Activated CD4-positive, alpha-beta memory T cell treated with anti-CD3 and anti-CD28 coated beads, Interleukin-2, amount 10 ng/mL, durations not matched to agents 7 days and 5 days (primary cell): ENCODE results near the gene CORO7. TPM values are rescaled to one million over a fixed set of nuclear protein-coding genes. Genes with fewer than 3 reads are reported as not detected.

Experiments used
- CTCF ChIA-PET: fragments of 350-600 bp; sonication (Branson Sonifier 250); formaldehyde crosslinking; loops from one replicate; lab custom pipeline; 2021; ENCODE audit warnings: antibody characterized with exemption, inconsistent platforms; lab: Charles Lee
- POLR2A ChIA-PET: fragments of 350-600 bp; sonication (Branson Sonifier 250); formaldehyde crosslinking; loops from one replicate; lab custom pipeline; 2021; ENCODE audit warnings: antibody characterized with exemption; lab: Charles Lee
- DNase-seq: peaks from one replicate; pipeline ENCODE4 v3.0.0-alpha.2; 2020
- H3K27ac Mint-ChIP-seq: one replicate; pipeline ENCODE4 v1.8.0; 2021; ENCODE audit warnings: mild to moderate bottlenecking, mixed read lengths
- H3K27me3 Mint-ChIP-seq: one replicate; pipeline ENCODE4 v1.8.0; 2021; ENCODE audit warnings: mixed read lengths
- H3K36me3 Mint-ChIP-seq: one replicate; pipeline ENCODE4 v1.8.0; 2021; ENCODE audit warnings: low read depth, mixed read lengths
- H3K4me1 Mint-ChIP-seq: one replicate; pipeline ENCODE4 v1.8.0; 2021; ENCODE audit warnings: mixed read lengths
- H3K4me3 Mint-ChIP-seq: one replicate; pipeline ENCODE4 v1.8.0; 2021; ENCODE audit warnings: mild to moderate bottlenecking, mixed read lengths
- H3K9me3 Mint-ChIP-seq: one replicate; pipeline ENCODE4 v1.8.0; 2021; ENCODE audit warnings: mixed read lengths
- total RNA-seq, 2 experiments: library from RNA; stranded (reverse); gene quantifications; one replicate each; pipeline ENCODE4 v1.2.3, GENCODE V29; 2021

Gene CORO7
- total RNA-seq, 2 experiments from 2014 or later: 244 to 245 TPM

DNA sequence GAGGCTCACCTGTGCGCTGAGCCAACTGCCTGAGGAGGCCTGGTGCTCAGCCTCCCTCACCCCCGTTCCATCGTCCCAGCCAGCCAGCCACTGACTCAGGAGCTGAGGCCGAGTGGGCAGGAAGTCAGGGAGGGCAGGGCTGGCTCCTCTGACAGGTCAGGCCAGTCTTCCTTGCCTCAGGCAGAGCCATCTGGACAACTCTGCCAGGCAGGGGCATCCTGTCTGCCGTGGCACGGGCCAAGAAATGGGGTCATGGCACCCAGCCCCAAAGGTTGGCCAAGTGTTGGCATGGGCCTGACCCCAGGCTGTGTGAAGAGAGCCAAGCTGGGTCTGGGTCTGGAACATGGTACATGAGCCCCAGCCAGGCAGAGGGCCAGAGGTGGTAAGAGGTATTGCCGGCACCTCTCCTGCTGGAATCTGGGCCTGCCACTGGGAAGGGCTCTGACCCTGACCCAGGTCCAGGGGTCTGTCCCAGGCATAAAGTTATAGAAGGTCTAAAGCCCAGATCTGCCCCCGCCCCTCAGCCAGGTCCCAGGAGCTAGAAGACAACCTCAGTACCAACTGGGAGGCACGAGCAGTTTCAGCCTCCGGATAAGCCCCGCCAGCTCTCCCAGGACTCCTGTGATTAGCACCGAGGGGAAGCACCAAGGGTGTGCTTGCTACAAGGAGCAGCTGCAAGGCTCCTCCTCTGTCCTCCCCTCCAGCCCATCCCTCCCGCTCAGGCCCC, 47.2 kb downstream of the CORO7 start:
- no peak for DNase-seq
- ChIA-PET POLR2A (interaction anchor here (2.4 kb wide), 1 partner anchor 20 kb away, joined by 8 read pairs; no protein-coding TSS in a partner anchor), CTCF (interaction anchor here (0.9 kb wide), 1 partner anchor 34 kb away, joined by 4 read pairs; no protein-coding TSS in a partner anchor)
- H3K4me1 Mint-ChIP-seq: peaks cover 10% of the 10 kb centered on the region
- H3K9me3 Mint-ChIP-seq: no peaks in the 10 kb centered on the region
- H3K27me3 Mint-ChIP-seq: no peaks in the 10 kb centered on the region
- no peak overlapping the region for H3K27ac Mint-ChIP-seq
- no peak overlapping the region for H3K4me3 Mint-ChIP-seq
- peaks cover 13% of the 10 kb centered on the region for H3K36me3 Mint-ChIP-seq

DNA sequence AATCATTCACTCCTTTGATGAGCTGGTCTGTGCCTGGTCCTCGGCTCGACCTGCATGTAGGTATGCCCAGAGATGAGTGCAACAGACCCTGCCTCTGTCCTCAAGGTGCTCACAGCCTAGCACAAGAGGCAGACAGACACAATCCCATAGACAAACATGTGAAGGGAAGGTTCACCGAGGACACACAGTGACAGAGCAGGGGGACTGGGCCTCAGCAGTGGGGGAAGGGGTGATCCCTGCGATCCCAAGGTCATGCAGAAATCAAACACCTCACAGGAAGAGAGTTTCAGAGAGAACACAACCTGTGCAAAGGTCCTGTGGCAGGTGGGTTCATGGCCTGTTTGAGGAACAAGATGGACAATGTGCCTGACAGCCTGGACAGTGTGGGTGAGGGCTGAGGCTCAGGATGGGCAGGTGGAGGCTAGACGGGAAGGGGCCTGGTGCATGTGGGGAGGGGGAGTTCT, 49.0 kb downstream of the CORO7 start:
- H3K36me3 Mint-ChIP-seq: peaks cover 27% of the 10 kb centered on the region
- no peak overlapping the region for H3K4me3 Mint-ChIP-seq
- H3K9me3 Mint-ChIP-seq: no peaks in the 10 kb centered on the region
- POLR2A ChIA-PET: no interaction called here
- DNase-seq: no peak
- CTCF ChIA-PET: no interaction called here
- no peak overlapping the region for H3K27ac Mint-ChIP-seq
- H3K4me1 Mint-ChIP-seq: peaks cover 5% of the 10 kb centered on the region
- H3K27me3 Mint-ChIP-seq: no peaks in the 10 kb centered on the region

DNA sequence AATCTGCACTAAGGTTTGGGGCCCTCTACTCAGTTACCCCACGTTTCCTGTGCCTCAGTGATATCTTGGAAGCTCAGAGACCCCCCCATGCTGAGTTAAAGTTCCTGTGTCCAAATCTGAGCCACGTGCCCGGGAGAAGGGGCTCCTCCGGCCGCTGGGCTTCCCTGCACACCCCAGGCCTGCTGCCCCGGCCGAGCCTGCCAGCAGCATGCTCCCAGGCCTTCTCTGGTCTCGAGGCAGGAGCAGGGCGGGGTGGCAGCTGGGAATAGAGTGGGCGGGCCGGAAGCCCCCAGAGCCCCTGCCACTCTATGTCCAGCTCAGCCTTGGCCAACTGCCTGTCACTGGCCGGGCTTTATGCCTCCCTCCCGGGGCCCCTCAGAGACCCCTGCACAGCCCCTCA, 50.4 kb downstream of the CORO7 start:
- POLR2A ChIA-PET: interaction anchor here (1.2 kb wide), 1 partner anchor 149 kb away, joined by 3 read pairs; no protein-coding TSS in a partner anchor
- CTCF ChIA-PET: no interaction called here

DNA sequence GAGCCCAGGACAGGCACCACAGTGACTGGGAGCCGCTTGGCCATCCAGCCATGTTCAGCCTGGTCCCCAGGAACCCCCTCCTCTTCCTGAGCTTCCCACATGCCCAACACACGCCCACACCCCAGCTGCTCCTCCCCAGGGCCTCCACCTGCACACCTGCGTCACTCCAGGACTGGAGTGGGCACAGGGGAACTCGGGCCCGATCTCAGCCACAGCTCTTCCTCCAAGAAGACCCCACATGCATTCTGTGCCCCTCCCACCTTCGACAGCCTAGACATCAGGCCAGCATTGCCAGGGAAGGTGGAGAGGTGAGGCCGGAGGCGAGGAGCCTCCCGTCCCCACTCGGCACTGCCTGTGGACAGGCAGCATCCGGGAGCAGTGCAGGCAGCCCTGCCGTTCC, 50.8 kb downstream of the CORO7 start:
- Mint-ChIP-seq H3K4me1 (peaks cover 2% of the 10 kb centered on the region), H3K27me3 (no peaks in the 10 kb centered on the region), H3K9me3 (no peaks in the 10 kb centered on the region), H3K27ac (no peak overlapping the region), H3K4me3 (no peak overlapping the region), H3K36me3 (peaks cover 38% of the 10 kb centered on the region)
- no peak for DNase-seq
- ChIA-PET CTCF (interaction anchor here (0.7 kb wide), 1 partner anchor 112 kb away, joined by 3 read pairs; no protein-coding TSS in a partner anchor), POLR2A (interaction anchor here (1.2 kb wide), 1 partner anchor 149 kb away, joined by 3 read pairs; no protein-coding TSS in a partner anchor)

More for the DNA sequence above, 50.4 kb downstream of the CORO7 start:
- Mint-ChIP-seq H3K4me3 (no peak overlapping the region), H3K27me3 (no peaks in the 10 kb centered on the region), H3K4me1 (peaks cover 2% of the 10 kb centered on the region), H3K27ac (no peak overlapping the region), H3K9me3 (no peaks in the 10 kb centered on the region), H3K36me3 (peaks cover 37% of the 10 kb centered on the region)
- DNase-seq: no peak

DNA sequence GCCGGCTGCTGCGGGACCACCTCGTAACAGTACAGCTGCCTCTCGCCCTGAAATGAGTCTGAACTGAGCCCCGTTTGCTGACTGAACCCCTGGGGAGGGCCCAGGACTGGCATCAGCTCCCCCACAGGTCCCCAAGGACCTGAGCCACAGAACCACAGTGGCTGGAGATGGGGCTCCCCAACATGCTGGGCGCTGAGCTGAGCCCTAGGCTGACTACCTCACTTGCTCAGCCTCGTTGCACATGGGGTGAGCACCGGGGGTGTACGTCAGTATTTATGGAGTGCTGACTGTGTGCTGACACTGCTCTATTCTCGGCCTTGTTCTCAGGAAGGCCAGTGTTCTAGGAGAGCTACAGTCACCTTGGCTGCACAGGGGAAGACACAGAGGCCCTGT, 51.4 kb downstream of the CORO7 start:
- Mint-ChIP-seq H3K27me3 (no peaks in the 10 kb centered on the region), H3K4me3 (no peak overlapping the region), H3K9me3 (no peaks in the 10 kb centered on the region), H3K36me3 (peaks cover 42% of the 10 kb centered on the region), H3K27ac (no peak overlapping the region), H3K4me1 (peaks cover 2% of the 10 kb centered on the region)
- no peak for DNase-seq
- CTCF ChIA-PET: interaction anchor here (0.7 kb wide), 1 partner anchor 111 kb away, joined by 3 read pairs; no protein-coding TSS in a partner anchor
- POLR2A ChIA-PET: interaction anchor here (0.9 to 1.5 kb wide), 3 partner anchors 11 to 150 kb away, joined by 3 to 4 read pairs (median 3); no protein-coding TSS in a partner anchor

DNA sequence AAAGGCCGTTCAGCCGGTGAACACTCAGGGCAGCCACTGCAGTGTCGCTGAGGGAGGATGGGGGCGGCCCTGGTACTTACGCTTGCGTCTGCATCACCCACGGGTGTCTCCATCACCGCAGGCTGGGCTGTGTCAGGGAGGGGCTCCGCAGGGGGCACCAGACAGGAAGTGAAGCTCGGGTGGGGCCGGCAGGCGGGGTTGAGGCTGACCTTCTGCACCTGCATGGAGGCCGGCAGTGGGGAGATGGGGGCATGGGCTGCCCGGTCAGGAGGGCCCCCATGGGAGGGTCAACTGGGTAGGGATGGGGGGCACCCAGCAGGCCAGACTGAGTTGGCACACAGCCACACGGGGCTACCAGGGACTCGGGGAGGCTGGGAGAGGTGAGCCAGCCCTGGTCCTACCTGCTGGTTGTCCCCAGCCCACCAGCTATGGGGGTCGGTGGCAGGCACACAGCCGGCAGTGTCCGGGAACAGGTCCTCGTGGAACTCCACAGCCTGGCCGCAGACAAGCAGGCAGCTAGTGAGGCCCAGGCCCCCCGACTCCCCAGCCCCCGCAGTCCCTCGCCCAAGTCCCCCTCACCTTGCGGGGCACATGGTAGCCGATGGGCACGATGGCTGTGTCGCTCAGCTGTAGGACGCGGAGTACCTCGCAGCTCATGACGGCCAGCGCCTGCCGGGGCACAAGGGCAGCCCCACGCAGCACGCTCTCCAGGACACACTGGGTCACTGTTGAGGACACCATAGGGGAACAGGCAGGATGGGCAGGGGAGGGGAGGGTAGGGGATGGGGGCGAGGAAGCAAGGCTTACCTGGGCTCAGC, 52.0 kb downstream of the CORO7 start:
- H3K27ac Mint-ChIP-seq: no peak overlapping the region
- CTCF ChIA-PET: no interaction called here
- no peaks in the 10 kb centered on the region for H3K27me3 Mint-ChIP-seq

DNA sequence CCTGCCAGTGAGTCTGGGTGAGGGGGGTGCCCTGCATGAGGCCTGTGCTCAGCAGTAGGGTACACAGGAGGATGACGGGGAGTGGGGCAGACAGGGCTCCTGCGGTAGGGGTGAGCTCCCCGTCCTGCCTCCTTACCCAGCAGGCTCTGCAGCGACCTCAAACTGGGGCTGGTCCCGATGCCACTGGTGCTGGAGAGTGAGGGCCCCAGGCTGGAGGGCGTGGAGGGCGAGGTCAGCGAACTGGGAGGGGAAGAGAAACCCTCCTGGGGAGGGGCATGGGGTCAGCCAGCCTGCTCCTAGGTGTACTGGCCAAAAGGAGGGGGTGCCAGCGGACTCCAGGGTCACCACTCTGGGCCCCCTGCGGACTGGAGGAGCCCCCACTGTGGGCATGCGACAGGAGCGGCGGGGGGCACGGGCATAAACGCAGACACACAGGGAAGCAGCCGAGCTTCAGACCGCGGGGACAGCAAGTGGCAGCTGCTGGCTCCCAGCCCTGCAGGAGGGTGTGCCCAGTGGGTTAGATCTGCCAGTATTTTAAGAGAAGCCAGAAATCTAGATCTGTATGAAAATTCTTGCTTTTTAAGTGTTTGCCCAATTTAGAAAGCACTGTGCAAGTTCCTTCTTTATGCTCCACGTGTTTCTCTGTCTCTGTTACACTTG, 53.8 kb downstream of the CORO7 start:
- peaks cover 2% of the 10 kb centered on the region for H3K4me1 Mint-ChIP-seq
- H3K36me3 Mint-ChIP-seq: peaks cover 53% of the 10 kb centered on the region
- ChIA-PET CTCF (no interaction called here), POLR2A (interaction anchor here (1.3 kb wide), 1 partner anchor 52 kb away, joined by 3 read pairs; no protein-coding TSS in a partner anchor)
- no peak overlapping the region for H3K27ac Mint-ChIP-seq
- no peak overlapping the region for H3K4me3 Mint-ChIP-seq
- no peaks in the 10 kb centered on the region for H3K27me3 Mint-ChIP-seq
- H3K9me3 Mint-ChIP-seq: no peaks in the 10 kb centered on the region
- no peak for DNase-seq

More for the DNA sequence above, 52.0 kb downstream of the CORO7 start:
- POLR2A ChIA-PET: interaction anchor here (0.9 to 1.5 kb wide), 2 partner anchors 10 to 49 kb away, joined by 3 to 4 read pairs; no protein-coding TSS in a partner anchor
- Mint-ChIP-seq H3K36me3 (peaks cover 44% of the 10 kb centered on the region), H3K4me3 (no peak overlapping the region), H3K4me1 (peaks cover 2% of the 10 kb centered on the region), H3K9me3 (no peaks in the 10 kb centered on the region)
- no peak for DNase-seq

DNA sequence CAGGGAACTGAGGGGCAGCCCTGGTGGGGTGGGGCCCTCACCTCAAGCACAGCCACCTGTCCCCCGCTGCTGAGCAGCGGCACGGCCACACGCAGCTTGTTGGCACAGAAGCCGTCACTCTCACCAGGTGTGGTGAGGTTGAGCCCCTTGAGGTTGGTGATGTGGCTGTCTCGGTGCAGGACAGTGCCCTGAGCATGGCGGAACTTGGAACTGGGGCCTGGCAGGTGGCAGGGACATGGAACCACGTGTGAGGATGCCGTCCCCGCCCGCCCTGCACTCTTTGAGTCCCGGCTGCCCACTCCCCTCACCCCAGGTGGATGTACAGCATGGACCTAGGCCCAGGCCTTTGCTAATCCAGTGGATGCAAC, 54.5 kb downstream of the CORO7 start:
- POLR2A ChIA-PET: interaction anchor here (0.6 to 1.3 kb wide), 2 partner anchors 12 to 52 kb away, joined by 3 read pairs; no protein-coding TSS in a partner anchor
- Mint-ChIP-seq H3K9me3 (no peaks in the 10 kb centered on the region), H3K27me3 (no peaks in the 10 kb centered on the region), H3K27ac (no peak overlapping the region), H3K36me3 (peaks cover 49% of the 10 kb centered on the region), H3K4me3 (no peak overlapping the region), H3K4me1 (no peaks in the 10 kb centered on the region)
- DNase-seq: no peak
- CTCF ChIA-PET: interaction anchor here (1.3 kb wide), 1 partner anchor 108 kb away, joined by 3 read pairs; no protein-coding TSS in a partner anchor

DNA sequence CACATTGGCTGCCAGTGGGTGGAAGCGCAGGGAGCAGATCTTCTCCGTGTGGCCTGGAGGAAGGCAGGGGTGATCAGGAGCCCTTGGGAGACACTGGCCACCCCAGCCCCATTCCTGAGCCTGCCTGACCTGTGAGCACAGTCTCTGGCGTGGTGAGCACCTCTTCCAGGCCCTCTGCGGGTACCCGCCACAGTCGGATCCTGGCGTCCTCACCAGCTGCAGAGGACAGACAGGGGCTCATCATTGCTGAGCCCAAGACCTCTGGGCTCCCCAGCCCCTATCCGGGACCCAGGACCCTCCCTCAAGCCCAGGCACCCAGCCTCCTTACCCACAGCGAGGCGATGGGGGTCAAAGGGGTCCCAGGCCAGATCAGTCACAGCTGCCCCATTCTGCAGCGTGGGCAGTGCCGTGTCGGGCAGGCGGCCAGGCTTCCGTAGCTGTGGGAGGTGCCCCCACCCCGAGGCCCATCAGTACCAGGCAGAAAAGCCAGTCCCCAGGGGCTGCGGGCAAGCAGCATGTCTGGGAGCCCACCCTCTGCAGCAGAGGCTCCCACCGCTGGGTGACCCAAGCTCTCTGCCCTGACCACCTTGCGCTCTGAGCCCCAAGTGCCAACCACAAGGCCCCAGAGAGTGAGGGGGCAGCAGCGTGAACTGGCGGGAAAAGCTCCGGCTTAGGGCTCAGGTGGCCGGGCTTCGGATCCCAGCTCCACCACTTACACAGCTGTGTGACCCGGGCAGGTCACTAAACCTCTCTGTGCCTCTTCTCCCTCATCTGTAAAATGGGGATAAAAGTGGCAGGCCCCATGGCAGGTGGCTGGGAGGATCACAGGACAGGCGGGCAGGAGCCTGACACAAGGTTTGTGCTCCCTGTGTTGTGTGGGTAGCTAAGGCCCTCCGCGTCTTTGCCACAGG, 55.1 kb downstream of the CORO7 start:
- ChIA-PET POLR2A (interaction anchor here (0.6 to 1.3 kb wide), 2 partner anchors 11 to 53 kb away, joined by 3 read pairs; no protein-coding TSS in a partner anchor), CTCF (interaction anchor here (1.3 kb wide), 1 partner anchor 107 kb away, joined by 3 read pairs; no protein-coding TSS in a partner anchor)
- Mint-ChIP-seq H3K9me3 (no peaks in the 10 kb centered on the region), H3K4me1 (no peaks in the 10 kb centered on the region), H3K27me3 (no peaks in the 10 kb centered on the region), H3K4me3 (no peak overlapping the region), H3K27ac (no peak overlapping the region), H3K36me3 (peaks cover 45% of the 10 kb centered on the region)
- DNase-seq: no peak

DNA sequence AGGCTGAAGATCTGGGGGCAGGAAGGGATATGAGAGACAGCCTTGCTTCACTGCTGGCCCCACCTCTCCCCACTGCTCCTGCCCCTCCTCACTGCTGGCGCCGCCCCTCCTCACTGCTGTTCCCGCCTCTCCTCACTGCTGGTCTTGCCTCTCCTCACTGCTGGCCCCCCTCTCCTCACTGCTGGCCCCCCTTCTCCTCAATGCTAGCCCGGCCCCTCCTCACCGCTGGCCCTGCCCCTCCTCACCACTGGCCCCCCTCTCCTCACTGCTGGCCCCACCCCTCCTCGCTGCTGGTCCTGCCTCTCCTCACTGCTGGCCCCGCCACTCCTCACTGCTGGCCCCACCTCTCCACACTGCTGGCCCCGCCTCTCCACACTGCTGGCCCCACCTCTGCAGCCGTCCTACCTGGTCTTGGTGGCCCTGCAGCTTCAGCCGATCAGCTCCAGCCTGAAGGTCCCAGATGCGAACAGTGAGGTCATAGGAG, 55.8 kb downstream of the CORO7 start:
- POLR2A ChIA-PET: no interaction called here
- no peak for DNase-seq
- no peaks in the 10 kb centered on the region for H3K9me3 Mint-ChIP-seq
- no peak overlapping the region for H3K4me3 Mint-ChIP-seq
- no peak overlapping the region for H3K27ac Mint-ChIP-seq
- CTCF ChIA-PET: interaction anchor here (1.3 kb wide), 1 partner anchor 107 kb away, joined by 3 read pairs; no protein-coding TSS in a partner anchor
- no peaks in the 10 kb centered on the region for H3K4me1 Mint-ChIP-seq
- H3K27me3 Mint-ChIP-seq: no peaks in the 10 kb centered on the region
- peaks cover 45% of the 10 kb centered on the region for H3K36me3 Mint-ChIP-seq

DNA sequence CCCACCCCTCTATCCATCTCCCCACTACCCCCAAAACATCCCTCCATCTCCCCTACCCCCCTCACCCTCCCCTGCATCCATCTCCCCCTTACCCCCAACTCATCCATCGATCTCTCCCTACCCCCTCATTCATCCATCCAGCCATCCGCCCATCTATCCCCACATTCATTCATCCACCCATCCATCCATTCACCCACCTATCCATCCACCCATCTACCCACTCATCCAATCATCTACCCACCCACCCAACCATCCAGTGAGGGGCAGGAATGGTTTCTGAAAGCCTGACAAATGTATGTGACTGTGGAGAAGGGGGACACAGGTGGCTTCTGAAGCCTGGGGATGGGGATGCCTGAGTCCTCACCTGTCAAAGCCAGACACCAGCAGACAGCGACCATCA, 56.5 kb downstream of the CORO7 start:
- ChIA-PET CTCF (interaction anchor here (1.0 to 1.7 kb wide), 3 partner anchors 9 to 189 kb away, joined by 3 to 8 read pairs (median 4); partner anchors contain the start of gene PAM16), POLR2A (interaction anchor here (1.0 kb wide), 1 partner anchor 9 kb away, joined by 3 read pairs; no protein-coding TSS in a partner anchor)
- no peak overlapping the region for H3K4me3 Mint-ChIP-seq
- no peak overlapping the region for H3K27ac Mint-ChIP-seq
- H3K9me3 Mint-ChIP-seq: no peaks in the 10 kb centered on the region
- H3K27me3 Mint-ChIP-seq: no peaks in the 10 kb centered on the region
- DNase-seq: no peak
- H3K36me3 Mint-ChIP-seq: peaks cover 46% of the 10 kb centered on the region
- H3K4me1 Mint-ChIP-seq: no peaks in the 10 kb centered on the region
